ENCODE results near the gene NT5M.
A peak's percentile ranks its signal among the peaks of the same experiment; 100 is the strongest.

NT5M gene

DNA sequence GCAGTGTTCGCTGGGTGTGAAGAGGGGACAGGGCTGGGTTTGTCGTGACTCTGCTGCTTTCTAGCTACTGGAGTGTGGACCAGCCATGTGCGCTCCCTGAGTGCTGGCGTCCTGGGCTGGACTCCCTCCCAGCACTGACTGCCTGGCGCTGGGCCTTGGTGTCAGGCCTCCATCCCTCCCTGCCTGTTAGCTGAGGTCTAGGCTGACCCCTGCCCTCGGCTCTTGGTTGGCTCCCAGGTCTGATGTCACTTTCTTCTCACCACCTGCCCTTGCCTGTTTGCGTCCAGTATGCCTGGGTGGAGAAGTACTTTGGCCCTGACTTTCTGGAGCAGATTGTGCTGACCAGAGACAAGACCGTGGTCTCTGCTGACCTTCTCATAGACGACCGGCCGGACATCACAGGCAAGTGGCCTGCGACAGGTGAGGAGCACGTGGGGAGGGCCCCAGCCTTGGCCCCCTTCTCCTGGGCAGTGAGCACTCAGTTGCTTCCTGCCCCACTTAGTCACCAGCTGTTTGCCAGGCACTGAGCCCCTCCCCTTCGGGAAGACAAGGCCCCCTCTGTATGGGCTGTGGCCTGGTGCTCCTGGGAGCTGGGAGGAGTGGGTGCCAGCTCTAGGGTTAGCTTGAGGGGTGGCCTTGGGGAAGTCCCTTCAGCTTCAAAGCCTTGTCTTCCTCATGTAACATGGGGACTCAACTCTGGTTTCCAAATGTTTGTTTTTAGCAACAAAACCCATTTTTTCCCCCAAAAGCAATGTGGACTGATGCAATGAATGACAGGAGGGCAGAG lies 41.5 kb downstream of the NT5M start:
- DNase-seq, result no peak

DNA sequence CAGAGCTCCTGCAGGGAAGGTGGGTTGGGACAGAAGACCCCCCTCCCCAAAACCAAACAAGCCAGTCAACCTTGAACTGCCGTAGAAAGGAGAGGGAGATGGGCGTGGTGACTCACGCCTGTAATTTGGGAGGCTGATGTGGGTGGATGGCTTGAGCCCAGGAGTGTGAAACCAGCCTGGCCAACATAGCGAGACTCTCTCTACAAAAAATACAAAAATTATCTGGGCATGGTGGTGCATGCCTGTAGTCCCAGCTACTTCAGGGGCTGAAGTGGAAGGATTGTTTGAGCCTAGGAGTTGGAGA lies 42.1 kb downstream of the NT5M start:
- DNase-seq, result no peak

GRCh38 chr17:17345686-17346427 lies 42.7 kb downstream of the NT5M start:
- no peak for DNase-seq

DNA sequence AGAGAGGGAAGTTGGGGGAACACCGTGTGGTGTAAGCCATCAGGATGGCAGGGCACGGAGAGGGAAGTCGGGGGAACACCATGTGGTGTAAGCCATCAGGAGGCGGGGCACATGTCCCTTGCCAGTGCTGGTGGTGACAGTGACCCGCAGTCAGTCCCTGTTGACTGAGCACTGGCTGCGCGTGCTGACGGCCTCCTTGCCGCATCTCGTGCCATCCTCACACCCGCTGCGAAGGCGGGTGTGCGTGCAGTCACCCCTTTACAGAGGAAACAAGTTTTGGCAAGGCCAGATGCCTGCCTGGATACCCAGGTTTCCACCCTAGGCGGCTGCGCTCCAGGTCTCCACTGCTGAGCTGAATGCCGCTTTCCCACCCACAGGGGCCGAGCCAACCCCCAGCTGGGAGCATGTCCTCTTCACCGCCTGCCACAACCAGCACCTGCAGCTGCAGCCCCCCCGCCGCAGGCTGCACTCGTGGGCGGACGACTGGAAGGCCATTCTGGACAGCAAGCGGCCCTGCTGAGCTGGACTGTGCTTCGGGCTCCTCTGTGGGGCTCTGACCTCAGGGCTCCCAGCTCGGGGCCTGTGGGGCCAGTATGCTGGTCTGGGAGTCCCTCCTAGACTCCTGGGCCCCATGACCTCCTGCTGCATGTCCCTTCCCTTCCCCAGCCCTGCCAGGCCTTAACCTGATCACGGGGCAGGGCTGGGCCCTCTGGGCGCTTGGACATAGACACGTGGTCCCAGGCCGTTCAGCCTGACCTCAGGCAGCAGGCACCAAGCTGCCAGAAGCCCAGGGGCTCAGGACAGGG lies 43.5 kb downstream of the NT5M start:
- DNase-seq, result no peak

- no peak for DNase-seq
Measured at GRCh38 chr17:17347234-17347955, 44.2 kb downstream of the NT5M start.

GRCh38 chr17:17347956-17348871 lies 45.0 kb downstream of the NT5M start:
- DNase-seq, result no peak

DNA sequence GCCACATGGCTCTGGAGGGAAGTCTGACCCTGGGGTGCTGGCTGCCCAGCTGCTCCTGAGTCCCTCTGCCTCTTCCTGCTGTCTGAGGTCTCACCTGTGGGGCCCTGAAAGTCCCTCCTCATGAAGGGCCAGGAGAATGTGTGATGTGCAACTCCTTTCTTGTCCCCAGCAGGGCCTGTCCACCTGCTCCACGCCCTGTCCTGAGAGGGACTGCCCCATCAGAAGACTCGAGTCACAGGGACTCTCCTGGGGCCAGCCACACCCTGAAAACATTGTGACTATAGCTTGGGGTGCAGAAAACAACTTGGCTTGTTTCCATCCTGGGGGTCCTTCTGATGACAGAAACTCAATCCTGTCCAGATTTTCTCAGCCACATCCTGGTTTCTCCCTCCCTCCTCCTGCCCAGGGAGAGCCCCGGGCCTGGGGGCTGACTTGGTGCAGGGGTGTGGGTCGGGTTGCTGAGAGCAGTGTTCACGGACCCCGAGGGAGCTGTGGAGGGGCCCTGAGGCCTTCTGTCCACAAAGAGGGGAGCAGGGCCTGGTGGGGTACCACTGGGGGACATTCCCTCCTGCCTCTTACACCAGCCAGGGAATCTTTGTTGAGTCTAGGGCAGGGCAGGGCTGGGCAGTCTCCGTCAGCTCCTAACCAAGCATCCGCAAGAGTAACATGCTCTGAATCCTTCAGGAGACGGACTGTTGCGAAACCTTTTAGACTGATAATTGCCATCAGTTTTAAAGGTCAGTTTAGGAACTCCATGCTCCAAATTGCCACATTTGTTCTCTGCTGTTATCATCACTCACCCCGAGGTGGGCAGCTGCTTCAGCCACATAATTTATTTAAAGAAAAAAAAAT lies 45.9 kb downstream of the NT5M start:
- no peak for DNase-seq

- no peak for DNase-seq
Measured at GRCh38 chr17:17349724-17350106, 46.5 kb downstream of the NT5M start.

DNA sequence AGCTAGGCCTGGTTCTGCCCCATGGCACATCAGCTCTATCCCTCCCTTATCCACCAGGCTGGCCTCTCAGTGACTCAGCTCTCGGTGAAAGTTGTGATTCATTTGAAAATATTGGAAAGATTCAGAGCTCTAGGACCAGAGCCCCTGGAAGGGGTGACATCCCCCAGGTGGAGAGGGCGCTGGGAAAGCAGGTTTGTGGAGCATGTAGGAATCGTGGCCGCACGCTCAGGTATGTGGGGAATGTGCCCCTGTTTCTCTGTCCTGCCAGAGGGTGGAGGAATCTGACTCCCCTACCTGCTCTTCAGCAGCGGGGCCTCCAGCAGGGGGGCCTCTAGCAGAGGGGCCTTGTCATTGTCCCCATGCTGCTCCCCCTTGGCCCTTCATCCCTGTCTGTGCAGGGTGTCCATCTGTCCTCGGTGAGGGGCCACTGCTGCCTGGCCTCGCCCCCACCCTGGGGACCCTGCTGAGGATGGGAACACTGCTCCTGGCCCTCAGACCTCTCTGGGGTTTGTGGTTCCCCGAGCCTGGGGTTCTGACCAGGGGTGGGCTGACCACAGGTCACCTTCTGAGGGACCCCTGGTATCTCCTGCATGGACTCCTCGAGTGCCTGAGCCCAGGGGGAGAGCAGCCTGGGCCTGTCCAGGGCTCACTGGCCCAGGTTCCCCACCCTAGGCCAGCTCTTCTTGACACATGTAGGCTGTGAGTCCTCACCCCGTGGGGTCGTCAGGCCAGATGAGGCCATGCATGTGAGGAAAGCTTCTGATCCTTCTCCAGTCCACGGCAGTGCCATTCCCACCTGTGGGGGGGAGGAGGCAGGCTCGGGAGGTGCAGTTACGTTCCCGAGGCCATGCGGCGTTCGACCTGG lies 47.5 kb downstream of the NT5M start:
- no peak for DNase-seq

DNA sequence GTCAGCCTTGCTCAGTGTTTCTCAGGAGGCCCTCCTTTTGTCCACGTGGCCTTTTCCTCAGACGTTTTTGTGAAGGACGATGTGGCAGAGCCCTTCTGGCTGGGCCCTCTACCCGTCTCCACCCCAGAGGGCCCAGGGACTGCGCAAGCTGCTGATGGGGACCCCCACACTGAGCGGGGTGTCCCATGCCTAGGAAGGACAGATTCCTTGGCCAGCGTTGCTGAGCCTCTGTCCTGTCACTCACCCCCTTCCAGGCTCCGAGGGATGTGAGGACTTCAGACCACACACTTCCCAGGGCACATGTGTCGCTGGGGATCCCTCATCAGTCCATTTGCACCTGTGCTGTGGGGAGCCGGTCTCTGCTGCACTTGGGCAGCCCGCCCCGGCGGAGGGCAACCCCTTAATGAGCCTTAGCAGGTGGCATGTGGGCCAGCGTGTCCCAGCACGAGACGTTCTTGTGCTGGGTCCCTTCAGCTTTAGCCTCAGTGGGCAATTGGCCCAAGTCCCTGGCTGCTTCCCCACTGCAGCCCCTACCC lies 48.3 kb downstream of the NT5M start:
- DNase-seq, result no peak

DNA sequence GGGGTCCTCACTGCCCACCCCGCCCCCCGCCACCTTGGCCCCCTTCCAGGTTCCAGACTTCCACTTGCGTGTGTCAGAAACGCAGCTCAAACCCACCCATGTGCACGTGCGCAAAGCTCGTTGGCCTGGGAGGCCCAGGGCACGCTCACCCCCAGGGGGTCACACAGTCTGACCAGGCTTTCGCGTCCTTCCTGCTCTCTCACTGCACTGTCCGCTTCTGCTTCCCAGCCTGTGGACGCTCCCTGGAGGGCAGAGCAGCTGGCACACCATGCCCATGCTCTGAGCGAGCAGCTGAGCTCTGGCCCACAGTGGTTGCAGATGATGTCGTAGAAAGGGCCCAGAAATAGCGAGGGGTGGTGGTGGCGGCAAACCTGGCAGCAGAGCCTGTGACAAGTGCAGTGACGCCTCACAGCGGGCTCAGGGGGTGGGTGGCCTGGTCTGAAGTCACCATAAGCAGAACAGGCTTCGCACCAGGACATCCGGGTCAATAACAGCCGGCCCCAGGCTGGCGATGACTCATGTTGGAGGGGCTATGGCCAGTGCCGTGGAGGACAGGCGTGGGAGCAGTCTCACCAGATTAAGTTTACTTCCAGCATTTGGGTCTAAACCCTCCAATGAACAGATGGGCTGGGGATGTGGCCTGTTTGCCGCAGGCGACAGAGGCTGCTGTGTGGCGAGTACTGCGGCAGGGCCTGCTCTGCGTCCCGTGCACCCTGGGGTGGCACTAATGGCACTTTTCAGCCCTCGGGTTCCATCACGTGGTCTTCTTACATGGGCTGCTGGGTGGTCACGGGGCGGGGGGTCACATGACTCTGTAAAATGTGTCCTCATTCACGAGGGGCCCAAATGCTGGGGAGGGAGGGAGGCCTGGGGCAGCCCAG lies 49.0 kb downstream of the NT5M start:
- no peak for DNase-seq

DNA sequence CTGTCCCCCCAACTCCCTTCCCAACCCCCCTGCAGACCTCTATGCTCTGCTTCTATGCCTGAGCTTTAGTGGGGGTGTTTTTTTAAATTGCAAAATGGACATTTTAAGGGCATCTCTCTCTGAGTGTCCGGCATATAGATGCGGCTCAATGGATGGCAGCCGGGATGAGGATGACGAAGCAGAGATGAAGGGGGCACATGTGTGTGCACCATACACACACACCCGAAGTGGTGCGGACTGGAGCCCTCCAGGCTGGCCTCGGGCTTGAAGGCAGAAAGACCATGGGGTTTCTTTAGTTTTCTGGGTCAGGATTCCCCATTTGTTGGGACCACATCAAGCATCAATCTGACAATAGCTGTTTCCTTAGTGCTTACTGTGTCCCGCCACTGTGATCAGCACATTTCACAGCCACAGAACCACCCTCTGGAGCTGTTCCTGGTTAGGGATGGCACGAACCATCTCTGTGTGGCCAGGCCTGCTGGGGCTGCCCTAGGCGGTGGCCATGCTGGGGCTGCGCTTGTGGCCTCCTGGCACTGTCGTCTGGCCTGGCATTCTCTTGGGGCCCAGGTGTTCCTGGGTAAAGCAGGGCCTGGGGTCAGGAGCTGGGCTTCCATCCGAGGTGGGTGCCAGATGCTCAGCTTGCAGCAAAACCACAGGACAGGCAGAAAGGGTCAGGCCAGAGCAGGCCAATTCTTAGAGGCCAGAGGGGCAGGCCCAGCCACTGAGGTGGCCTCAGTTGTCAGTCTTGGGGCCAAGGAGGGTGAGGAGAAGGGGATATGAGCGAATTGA lies 49.9 kb downstream of the NT5M start:
- DNase-seq, result no peak

- no peak for DNase-seq
Measured at GRCh38 chr17:17353625-17354484, 50.7 kb downstream of the NT5M start.

DNA sequence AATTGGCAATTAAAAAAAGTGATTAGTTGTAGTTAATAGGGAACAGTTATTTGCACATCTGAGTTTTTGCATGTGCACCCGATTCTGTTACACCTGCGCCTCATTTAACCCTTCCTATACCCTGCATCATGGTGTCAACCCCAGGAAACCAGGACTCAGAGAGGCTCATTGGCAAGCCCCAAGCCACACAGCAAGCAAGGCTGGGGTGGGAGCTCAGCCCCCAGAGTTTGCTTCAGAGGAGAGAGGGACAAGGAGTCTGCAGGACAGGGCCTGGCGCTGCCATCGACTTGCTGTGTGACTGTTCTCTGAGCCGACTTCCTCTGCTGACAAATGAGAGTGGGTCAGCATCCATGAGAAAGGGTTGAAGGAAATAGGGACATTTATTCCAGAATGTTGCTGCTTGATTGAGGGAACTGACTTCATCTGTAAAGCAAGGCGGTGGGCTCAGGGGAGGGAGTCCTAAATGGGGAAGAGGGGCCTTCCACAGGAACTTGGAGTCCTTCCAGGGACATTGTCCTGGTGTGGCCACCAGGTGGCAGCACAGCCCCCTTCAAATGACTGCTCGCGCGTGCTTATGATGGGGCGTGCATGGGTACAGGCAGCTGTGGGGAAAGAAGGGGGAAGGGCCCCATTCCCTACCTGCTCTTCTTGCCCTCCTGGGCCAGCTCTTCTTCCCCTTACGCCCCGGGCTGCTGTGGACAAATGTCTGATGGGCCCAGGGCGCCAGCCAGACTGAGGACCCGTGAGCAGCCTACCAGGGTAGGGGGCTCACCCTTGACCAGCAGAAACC lies 51.6 kb downstream of the NT5M start:
- DNase-seq, result peak; percentile 80

GRCh38 chr17:17355426-17355825 lies 52.3 kb downstream of the NT5M start:
- DNase-seq, result peak; percentile 26
